A549 (cell line): Measurements from ENCODE around the gene PARM1. TPM values are rescaled to one million over a fixed set of nuclear protein-coding genes. Genes with fewer than 3 reads are reported as not detected.

Experiments used
- ATAC-seq, 2 experiments: fragments of 200-7000 bp in 1 of 2; fragments of >200 bp in 1 of 2; cut with Nextera tagmentation in 1 of 2; cut with Tn5 transposase in 1 of 2; 3 replicates each; pipeline versions ENCODE4 v1.8.0 to v1.9.1; 2018 to 2020; ENCODE audit warnings: mild to moderate bottlenecking in 1 of 2, moderate library complexity in 1 of 2
- CTCF ChIA-PET: fragments of 300-600 bp; sonication (Branson Sonifier 250); formaldehyde crosslinking; extraction: SDS; loops from one replicate; lab custom pipeline; 2021; ENCODE audit warnings: antibody characterized with exemption, inconsistent platforms; lab: Yijun Ruan, JAX
- POLR2A ChIA-PET: fragments of 350-600 bp; formaldehyde crosslinking; extraction: SDS; loops from one replicate; lab custom pipeline; 2021; ENCODE audit warnings: antibody characterized with exemption, inconsistent platforms; lab: Yijun Ruan, JAX
- DNase-seq, 2 experiments: peaks; one replicate each; pipeline versions ENCODE4 v3.0.0 to v3.0.0-alpha.2; 2011 to 2016; ENCODE audit warnings: low read depth in 1 of 2, low spot score in 1 of 2
- FAIRE-seq: peaks from 2 replicates; lab custom pipeline; 2011; peaks lifted over from hg19 to GRCh38; lab: Jason Lieb, UNC
- H3K27ac ChIP-seq, 2 experiments: fragments of >200 bp; sonication (Bioruptor Twin); formaldehyde crosslinking; 3 replicates each; pipeline ENCODE4 v1.5.1; 2016 to 2017
- H3K4me1 ChIP-seq: fragments of >200 bp; sonication (Bioruptor Twin); formaldehyde crosslinking; 3 replicates; pipeline ENCODE4 v1.6.1; 2016
- H3K4me2 ChIP-seq: fragments of >200 bp; sonication (Bioruptor Twin); formaldehyde crosslinking; 3 replicates; pipeline ENCODE4 v1.6.1; 2016
- H3K4me3 ChIP-seq: fragments of >200 bp; sonication (Bioruptor Twin); formaldehyde crosslinking; 3 replicates; pipeline ENCODE4 v1.5.1; 2016
- H3K9me3 ChIP-seq: fragments of >200 bp; sonication (Bioruptor Twin); formaldehyde crosslinking; 3 replicates; pipeline ENCODE4 v1.6.1; 2016
- BCL3 ChIP-seq: fragments of >200 bp; sonication (Bioruptor Twin); formaldehyde crosslinking; IDR thresholded peaks from 3 replicates; pipeline ENCODE4 v1.6.1; 2016
- BHLHE40 ChIP-seq: IDR thresholded peaks from 2 replicates; pipeline ENCODE4 v1.6.1; 2012; ENCODE audit warnings: low read depth, low read length, inconsistent platforms
- CBX2 ChIP-seq: fragments of 200-600 bp; sonication (generic); IDR thresholded peaks from 2 replicates; pipeline ENCODE4 v1.6.1; 2016; ENCODE audit warnings: low read depth, mild to moderate bottlenecking, borderline replicate concordance
- CEBPB ChIP-seq, 2 experiments: fragments of >200 bp in 1 of 2; sonication (Bioruptor Twin) in 1 of 2; formaldehyde crosslinking in 1 of 2; IDR thresholded peaks; 2 replicates each; pipeline ENCODE4 v1.6.1; 2012 to 2016
- CTCF ChIP-seq: fragments of >200 bp; sonication (Bioruptor Twin); formaldehyde crosslinking; IDR thresholded peaks from 3 replicates; pipeline ENCODE4 v1.5.1; 2016
- E2F6 ChIP-seq: IDR thresholded peaks from 2 replicates; pipeline ENCODE4 v1.6.1; 2012; ENCODE audit warnings: low read depth, borderline replicate concordance
- EHMT2 ChIP-seq: fragments of 200-600 bp; sonication (generic); IDR thresholded peaks from 2 replicates; pipeline ENCODE4 v1.6.1; 2016; ENCODE audit warnings: antibody characterized with exemption, low read depth, mild to moderate bottlenecking, moderate library complexity
- FOSB ChIP-seq: fragments of 250-450 bp; sonication (Bioruptor Pico); IDR thresholded peaks from 2 replicates; pipeline ENCODE4 v1.5.0; 2020; ENCODE audit warnings: mild to moderate bottlenecking, moderate library complexity
- HMGXB4 ChIP-seq: fragments of 250-450 bp; sonication (Bioruptor Pico); IDR thresholded peaks from 2 replicates; pipeline ENCODE4 v1.5.0; 2021; ENCODE audit warnings: mild to moderate bottlenecking, moderate library complexity, borderline replicate concordance
- HOXB13 ChIP-seq: fragments of 250-450 bp; sonication (Bioruptor Pico); IDR thresholded peaks from 2 replicates; pipeline ENCODE4 v1.5.0; 2020; ENCODE audit warnings: low read depth, mild to moderate bottlenecking, moderate library complexity
- JUN ChIP-seq, 2 experiments: fragments of >200 bp; sonication (Bioruptor Twin); formaldehyde crosslinking; IDR thresholded peaks; 2 replicates in 1 of 2; 3 replicates in 1 of 2; pipeline ENCODE4 v1.6.1; 2016 to 2017
- JUNB ChIP-seq: fragments of >200 bp; sonication (Bioruptor Twin); formaldehyde crosslinking; IDR thresholded peaks from 2 replicates; pipeline ENCODE4 v1.6.1; 2016
- MYC ChIP-seq: IDR thresholded peaks from 2 replicates; pipeline ENCODE4 v1.6.1; 2012; ENCODE audit warnings: mild to moderate bottlenecking, inconsistent platforms, low read length, improper control_type of control experiment, borderline replicate concordance
- NFE2L2 ChIP-seq: fragments of 150-350 bp; conservative IDR thresholded peaks from 2 replicates; pipeline ENCODE4 v1.6.1; 2014; ENCODE audit warnings: low read length
- PBX3 ChIP-seq: IDR thresholded peaks from 2 replicates; pipeline ENCODE4 v1.6.1; 2012
- POLR2AphosphoS2 ChIP-seq: conservative IDR thresholded peaks from 2 replicates; pipeline ENCODE4 v1.6.1; 2012; ENCODE audit warnings: low read length, improper control_type of control experiment, inconsistent platforms
- REST ChIP-seq: fragments of 200-600 bp; sonication (generic); IDR thresholded peaks from 2 replicates; pipeline ENCODE4 v1.6.1; 2016; ENCODE audit warnings: antibody characterized with exemption, mild to moderate bottlenecking, moderate library complexity
- USF2 ChIP-seq: fragments of 450-650 bp; IDR thresholded peaks from 2 replicates; pipeline ENCODE4 v1.6.1; 2014; ENCODE audit warnings: antibody characterized with exemption
- ZNF302 ChIP-seq: fragments of 250-450 bp; sonication (Bioruptor Pico); IDR thresholded peaks from 2 replicates; pipeline ENCODE4 v1.9.0; 2021; ENCODE audit warnings: inconsistent platforms, mild to moderate bottlenecking, moderate library complexity
- WGBS: methylation state at CpG from one replicate; pipeline ENCODE4 v1.1.6; 2017; ENCODE audit errors: missing lambda C conversion rate; 5-methylcytosine and 5-hydroxymethylcytosine counted together
- polyA plus RNA-seq, 4 experiments: library from polyadenylated mRNA; depleted of rRNA in 3 of 4; stranded (reverse); fragments of >200 nt; fragmentation: RNase III in 1 of 4; extraction: RNeasy Plus Mini Kit Qiagen cat#74134 plus additional on column Dnase treatment in 1 of 4; gene quantifications; 2 replicates in 3 of 4; 3 replicates in 1 of 4; pipeline ENCODE4 v1.2.3, GENCODE V29; 2011 to 2017

Gene PARM1
- polyA plus RNA-seq, 2 of the 4 experiments (the other 2 are of a cell fraction), result 0.37 to 2.5 TPM

- POLR2A ChIA-PET, result no interaction called here
- H3K27ac ChIP-seq, result no peak overlapping the region
- TF ChIP-seq MYC, result no peak
- TF ChIP-seq POLR2AphosphoS2, result no peak
- no peak for TF ChIP-seq HOXB13 (CRISPR knock-in tag)
- no peak for TF ChIP-seq FOSB (CRISPR knock-in tag)
- TF ChIP-seq JUNB, result no peak
- TF ChIP-seq ZNF302, result no peak
- no peak for TF ChIP-seq PBX3
- no peak for TF ChIP-seq BCL3
- no peak for TF ChIP-seq NFE2L2
- TF ChIP-seq EHMT2, result no peak
- no peak for TF ChIP-seq USF2
- no peak for TF ChIP-seq CEBPB (IDR thresholded peaks at IDR 0.05)
- TF ChIP-seq CBX2, result no peak
- no peak for TF ChIP-seq E2F6
- no peak for TF ChIP-seq HMGXB4 (CRISPR knock-in tag)
- no peak for TF ChIP-seq REST
- no peak for TF ChIP-seq BHLHE40
- TF ChIP-seq CTCF, result no peak
- no peak for TF ChIP-seq JUN (IDR thresholded peaks at IDR 0.05)
- H3K4me1 ChIP-seq, result no peaks in the 10 kb centered on the region
- H3K9me3 ChIP-seq, result no peaks in the 10 kb centered on the region
- ATAC-seq, result no peak
- CTCF ChIA-PET, result interaction anchor here (0.7 to 1.5 kb wide), 2 partner anchors 14 to 29 kb away, joined by 3 read pairs; no protein-coding TSS in a partner anchor
- WGBS, result 88% methylated on average over 2 of the region's 2 CpGs
- no peak for FAIRE-seq
- no peak overlapping the region for H3K4me3 ChIP-seq
- no peak for DNase-seq
- H3K4me2 ChIP-seq, result no peak overlapping the region
These were observed 28.3 kb downstream of the PARM1 start for GRCh38 chr4:74961230-74961629.
